G401 (cell line): ENCODE measurements around the gene INTS13. TPM values are rescaled to one million over a fixed set of nuclear protein-coding genes. Genes with fewer than 3 reads are reported as not detected.
"Not testable (repeated sequence)": the region's sequence is repeated elsewhere in the genome, so short reads cannot be mapped to it uniquely, and the experiment has no call there.

Experiments used
- DNase-seq: peaks from one replicate; pipeline ENCODE4 v3.0.0-alpha.2; 2015; ENCODE audit warnings: low spot score
- in situ Hi-C: cut with HindIII; loops from 2 replicates; pipeline ENCODE4 v1.10.0; 2016; ENCODE audit warnings: low sequenced_read_pairs, mixed read lengths
- total RNA-seq: library from RNA; depleted of rRNA; stranded (reverse); fragments of >200 nt; shearing (Covaris generic); gene quantifications from 2 replicates; pipeline ENCODE4 v1.2.3, GENCODE V29; 2014; rRNA removed

Gene INTS13
- total RNA-seq, 1 experiment from 2014 or later = 58.6 TPM

- no peak for DNase-seq
- in situ Hi-C loops = no loop called here
Observed at GRCh38 chr12:26872625-26873024, 65.2 kb downstream of the INTS13 start.

GRCh38 chr12:26871985-26872384 is 65.8 kb downstream of the INTS13 start:
- no peak for DNase-seq
- in situ Hi-C loops = no loop called here

- no peak for DNase-seq
- in situ Hi-C loops = no loop called here
Observed at GRCh38 chr12:26870491-26871419, 67.0 kb downstream of the INTS13 start.

GRCh38 chr12:26869908-26870459 is 67.8 kb downstream of the INTS13 start:
- no peak for DNase-seq
- in situ Hi-C loops = no loop called here

GRCh38 chr12:26869104-26869494 is 68.7 kb downstream of the INTS13 start:
- in situ Hi-C loops = no loop called here

GRCh38 chr12:26868447-26869103 is 69.2 kb downstream of the INTS13 start:
- in situ Hi-C loops = no loop called here
- DNase-seq = no peak

More at GRCh38 chr12:26869104-26869494, 68.7 kb downstream of the INTS13 start:
- no peak for DNase-seq

- DNase-seq = no peak
- in situ Hi-C loops = no loop called here
Observed at GRCh38 chr12:26867080-26867479, 70.7 kb downstream of the INTS13 start.

- in situ Hi-C loops = no loop called here
- no peak for DNase-seq
Observed at GRCh38 chr12:26863515-26863914, 74.3 kb downstream of the INTS13 start.

- DNase-seq, in situ Hi-C loops: not testable (repeated sequence)
Observed at GRCh38 chr12:26862787-26863186, 75.0 kb downstream of the INTS13 start.

- in situ Hi-C loops = no loop called here
Observed at GRCh38 chr12:26861690-26862089, 76.1 kb downstream of the INTS13 start.

GRCh38 chr12:26857465-26858176 is 80.2 kb downstream of the INTS13 start:
- DNase-seq = no peak
- in situ Hi-C loops = no loop called here

More at GRCh38 chr12:26861690-26862089, 76.1 kb downstream of the INTS13 start:
- DNase-seq = no peak

- in situ Hi-C loops = no loop called here
Observed at GRCh38 chr12:26855337-26855736, 82.4 kb downstream of the INTS13 start.

More at GRCh38 chr12:26855337-26855736, 82.4 kb downstream of the INTS13 start:
- no peak for DNase-seq

Other genes with a start within 250 kb of the INTS13 start
- 3.0 and 17.5 TPM in 2 replicates for gene ITPR2, start 104.8 kb downstream of the INTS13 start, total RNA-seq
- 27.0 and 45.7 TPM in 2 replicates for gene FGFR1OP2, start 489 bp upstream of the INTS13 start, total RNA-seq
- 105 and 126 TPM in 2 replicates for gene TM7SF3, start 76.4 kb upstream of the INTS13 start, total RNA-seq
- gene MED21, start 84.6 kb upstream of the INTS13 start, total RNA-seq = 46.5 and 75.4 TPM in 2 replicates
- gene C12orf71, start 144.6 kb upstream of the INTS13 start, total RNA-seq = not detected in 2 replicates